ENCODE results near the gene MEIS1.

Gene MEIS1

DNA sequence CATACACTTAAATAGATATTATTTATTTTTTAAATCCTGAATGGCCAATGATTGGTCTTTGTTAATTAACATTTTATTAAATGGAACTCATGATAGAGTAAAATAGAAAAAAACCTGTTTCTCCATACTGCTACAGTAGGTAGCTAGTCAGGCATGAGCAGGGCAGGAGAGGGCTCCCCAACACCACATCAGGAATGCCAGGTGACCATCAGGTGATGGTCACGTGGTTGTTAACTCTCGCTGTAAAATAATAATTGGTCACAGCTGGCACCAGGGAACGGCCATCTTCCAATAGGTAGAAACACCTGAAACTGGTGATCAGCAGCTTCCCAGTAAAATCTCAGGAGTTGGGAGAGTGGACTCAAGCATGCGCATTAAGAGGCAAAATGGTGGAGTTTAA lies 172.2 kb downstream of the MEIS1 start:
- no peak overlapping the region for H3K4me3 ChIP-seq (ENCODE audit: control insufficient read depth, low read depth, low read length)
- no peak for DNase-seq (ENCODE audit: low read depth)
- TF ChIP-seq, protein P1, sequence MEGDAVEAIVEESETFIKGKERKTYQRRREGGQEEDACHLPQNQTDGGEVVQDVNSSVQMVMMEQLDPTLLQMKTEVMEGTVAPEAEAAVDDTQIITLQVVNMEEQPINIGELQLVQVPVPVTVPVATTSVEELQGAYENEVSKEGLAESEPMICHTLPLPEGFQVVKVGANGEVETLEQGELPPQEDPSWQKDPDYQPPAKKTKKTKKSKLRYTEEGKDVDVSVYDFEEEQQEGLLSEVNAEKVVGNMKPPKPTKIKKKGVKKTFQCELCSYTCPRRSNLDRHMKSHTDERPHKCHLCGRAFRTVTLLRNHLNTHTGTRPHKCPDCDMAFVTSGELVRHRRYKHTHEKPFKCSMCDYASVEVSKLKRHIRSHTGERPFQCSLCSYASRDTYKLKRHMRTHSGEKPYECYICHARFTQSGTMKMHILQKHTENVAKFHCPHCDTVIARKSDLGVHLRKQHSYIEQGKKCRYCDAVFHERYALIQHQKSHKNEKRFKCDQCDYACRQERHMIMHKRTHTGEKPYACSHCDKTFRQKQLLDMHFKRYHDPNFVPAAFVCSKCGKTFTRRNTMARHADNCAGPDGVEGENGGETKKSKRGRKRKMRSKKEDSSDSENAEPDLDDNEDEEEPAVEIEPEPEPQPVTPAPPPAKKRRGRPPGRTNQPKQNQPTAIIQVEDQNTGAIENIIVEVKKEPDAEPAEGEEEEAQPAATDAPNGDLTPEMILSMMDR (conservative IDR thresholded peaks at IDR 0.05; ENCODE audit: control insufficient read depth, insufficient read depth, low read depth, low read length), result no peak

Measured in fibroblast of mammary gland (primary cell).